Measurements from ENCODE around the gene CAMK2B. TPM values are rescaled to one million over a fixed set of nuclear protein-coding genes. Genes with fewer than 3 reads are reported as not detected.

The CAMK2B gene
- total RNA-seq, 1 donor from 2014 or later: 0.58 TPM

- TF ChIP-seq CTCF (IDR thresholded peaks at IDR 0.05): no peak
- ATAC-seq (ENCODE audit: low read depth): no peak
- POLR2A ChIA-PET: no interaction called here
- CTCF ChIA-PET: no interaction called here
- no peak overlapping the region for H3K4me3 Mint-ChIP-seq
- no peaks in the 10 kb centered on the region for H3K36me3 Mint-ChIP-seq (ENCODE audit: low read depth)
- DNase-seq: peak; percentile 7
- H3K9me3 Mint-ChIP-seq: no peaks in the 10 kb centered on the region
- intact Hi-C loops (cut with micrococcal nuclease): no loop called here
- no peak overlapping the region for H3K27ac Mint-ChIP-seq
- peaks cover 2% of the 10 kb centered on the region for H3K4me1 Mint-ChIP-seq
- no peaks in the 10 kb centered on the region for H3K27me3 Mint-ChIP-seq
These were observed 43.4 kb downstream of the CAMK2B start for GRCh38 chr7:44281811-44282600.

GRCh38 chr7:44280993-44281721 is 44.2 kb downstream of the CAMK2B start:
- DNase-seq (peak; percentile 3), ATAC-seq (ENCODE audit: low read depth) (no peak)
- H3K27me3 Mint-ChIP-seq: no peaks in the 10 kb centered on the region
- H3K27ac Mint-ChIP-seq: no peak overlapping the region
- no peaks in the 10 kb centered on the region for H3K4me1 Mint-ChIP-seq
- intact Hi-C loops (cut with micrococcal nuclease): no loop called here
- no peaks in the 10 kb centered on the region for H3K36me3 Mint-ChIP-seq (ENCODE audit: low read depth)
- no peaks in the 10 kb centered on the region for H3K9me3 Mint-ChIP-seq
- CTCF ChIA-PET: no interaction called here
- POLR2A ChIA-PET: no interaction called here
- no peak for TF ChIP-seq CTCF (IDR thresholded peaks at IDR 0.05)
- no peak overlapping the region for H3K4me3 Mint-ChIP-seq

- Mint-ChIP-seq H3K4me1 (no peaks in the 10 kb centered on the region), H3K27me3 (no peaks in the 10 kb centered on the region), H3K27ac (no peak overlapping the region), H3K4me3 (no peak overlapping the region), H3K36me3 (ENCODE audit: low read depth) (no peaks in the 10 kb centered on the region), H3K9me3 (no peaks in the 10 kb centered on the region)
- intact Hi-C loops (cut with micrococcal nuclease): no loop called here
- ChIA-PET POLR2A (no interaction called here), CTCF (no interaction called here)
- no peak for TF ChIP-seq CTCF (IDR thresholded peaks at IDR 0.05)
- ATAC-seq (ENCODE audit: low read depth) (no peak), DNase-seq (no peak)
These were observed 44.8 kb downstream of the CAMK2B start for GRCh38 chr7:44280636-44280992.

- ChIA-PET POLR2A (no interaction called here), CTCF (no interaction called here)
- H3K4me1 Mint-ChIP-seq: no peaks in the 10 kb centered on the region
- no peaks in the 10 kb centered on the region for H3K9me3 Mint-ChIP-seq
- intact Hi-C loops (cut with micrococcal nuclease): no loop called here
- TF ChIP-seq CTCF (IDR thresholded peaks at IDR 0.05): no peak
- H3K27ac Mint-ChIP-seq: no peak overlapping the region
- no peak overlapping the region for H3K4me3 Mint-ChIP-seq
- no peaks in the 10 kb centered on the region for H3K27me3 Mint-ChIP-seq
- no peak for ATAC-seq (ENCODE audit: low read depth)
- H3K36me3 Mint-ChIP-seq (ENCODE audit: low read depth): no peaks in the 10 kb centered on the region
- DNase-seq: peak; percentile 7
These were observed 45.5 kb downstream of the CAMK2B start for GRCh38 chr7:44279731-44280505.

- POLR2A ChIA-PET: no interaction called here
- CTCF ChIA-PET: interaction anchor here (0.6 kb wide), 1 partner anchor 39 kb away, joined by 3 read pairs; no protein-coding TSS in a partner anchor
- H3K27ac Mint-ChIP-seq: no peak overlapping the region
- no peak overlapping the region for H3K4me3 Mint-ChIP-seq
- no peaks in the 10 kb centered on the region for H3K9me3 Mint-ChIP-seq
- no peak for ATAC-seq (ENCODE audit: low read depth)
- intact Hi-C loops (cut with micrococcal nuclease): no loop called here
- H3K27me3 Mint-ChIP-seq: peaks cover 2% of the 10 kb centered on the region
- no peak for DNase-seq
- H3K36me3 Mint-ChIP-seq (ENCODE audit: low read depth): no peaks in the 10 kb centered on the region
- H3K4me1 Mint-ChIP-seq: no peaks in the 10 kb centered on the region
- TF ChIP-seq CTCF (IDR thresholded peaks at IDR 0.05): no peak
These were observed 46.1 kb downstream of the CAMK2B start for GRCh38 chr7:44279286-44279685.

Data from activated B cell treated with CpG ODN at 0.5 μM for 24 hours (primary cell).